ENCODE data around the gene SPHK1.

SPHK1 gene

GRCh38 chr17:76416457-76416856 is 32.0 kb downstream of the SPHK1 start:
- DNase-seq (ENCODE audit: low read depth): no peak
- no peak overlapping the region for H3K4me3 ChIP-seq (ENCODE audit: low read depth, low read length)
- TF ChIP-seq CTCF (IDR thresholded peaks at IDR 0.05; ENCODE audit: control insufficient read depth, extremely low read depth, insufficient read depth): no peak

GRCh38 chr17:76416899-76417298 is 32.5 kb downstream of the SPHK1 start:
- no peak for DNase-seq (ENCODE audit: low read depth)
- no peak overlapping the region for H3K4me3 ChIP-seq (ENCODE audit: low read depth, low read length)
- TF ChIP-seq CTCF (IDR thresholded peaks at IDR 0.05; ENCODE audit: control insufficient read depth, extremely low read depth, insufficient read depth): no peak

GRCh38 chr17:76417499-76418143 is 33.2 kb downstream of the SPHK1 start:
- DNase-seq (ENCODE audit: low read depth): no peak
- no peak for TF ChIP-seq CTCF (IDR thresholded peaks at IDR 0.05; ENCODE audit: control insufficient read depth, extremely low read depth, insufficient read depth)

GRCh38 chr17:76419576-76420260 is 35.3 kb downstream of the SPHK1 start:
- no peak for TF ChIP-seq CTCF (IDR thresholded peaks at IDR 0.05; ENCODE audit: control insufficient read depth, extremely low read depth, insufficient read depth)
- no peak overlapping the region for H3K4me3 ChIP-seq (ENCODE audit: low read depth, low read length)
- DNase-seq (ENCODE audit: low read depth): no peak

More at GRCh38 chr17:76417499-76418143, 33.2 kb downstream of the SPHK1 start:
- no peak overlapping the region for H3K4me3 ChIP-seq (ENCODE audit: low read depth, low read length)

- no peak for DNase-seq (ENCODE audit: low read depth)
- no peak overlapping the region for H3K4me3 ChIP-seq (ENCODE audit: low read depth, low read length)
- TF ChIP-seq CTCF (IDR thresholded peaks at IDR 0.05; ENCODE audit: control insufficient read depth, extremely low read depth, insufficient read depth): no peak
Observed at GRCh38 chr17:76420356-76421043, 36.1 kb downstream of the SPHK1 start.

- TF ChIP-seq CTCF (IDR thresholded peaks at IDR 0.05; ENCODE audit: control insufficient read depth, extremely low read depth, insufficient read depth): no peak
- no peak overlapping the region for H3K4me3 ChIP-seq (ENCODE audit: low read depth, low read length)
- no peak for DNase-seq (ENCODE audit: low read depth)
Observed at GRCh38 chr17:76421044-76421407, 36.6 kb downstream of the SPHK1 start.

Measured in LNCaP clone FGC (cell line).